Stomach (tissue), 9 donors: Measurements from ENCODE around the gene TAP1. TPM values are rescaled to one million over a fixed set of nuclear protein-coding genes. Genes with fewer than 3 reads are reported as not detected.
"Not testable (repeated sequence)": the region's sequence is repeated elsewhere in the genome, so short reads cannot be mapped to it uniquely, and the experiment has no call there.

ENCODE experiments used
- DNase-seq, 2 donors: peaks; one replicate each; pipeline versions ENCODE4 v3.0.0 to v3.0.0-alpha.2; 2013 to 2019
- H3K27ac ChIP-seq, 5 donors: fragments of 200-600 bp in 4 of 5; sonication (generic) in 4 of 5; one replicate each; pipeline ENCODE4 v1.5.1; 2013 to 2019; ENCODE audit warnings: mild to moderate bottlenecking in 1 of 5, moderate library complexity in 1 of 5
- H3K27me3 ChIP-seq, 3 donors: fragments of 200-600 bp; sonication (generic); one replicate each; pipeline ENCODE4 v1.5.1; 2017 to 2019; ENCODE audit warnings: mixed run types in 1 of 3
- H3K36me3 ChIP-seq, 4 donors: fragments of 200-600 bp; sonication (generic); 1 replicate in 3 of 4; 2 replicates in 1 of 4; pipeline ENCODE4 v1.5.1; 2016 to 2019
- H3K4me1 ChIP-seq, 4 donors: fragments of 200-600 bp; sonication (generic); one replicate each; pipeline ENCODE4 v1.5.1; 2016 to 2019
- H3K4me3 ChIP-seq, 4 donors: fragments of 200-600 bp; sonication (generic) in 3 of 4; one replicate each; pipeline ENCODE4 v1.5.1; 2016 to 2019; ENCODE audit warnings: mild to moderate bottlenecking in 1 of 4
- H3K9me3 ChIP-seq, 4 donors: fragments of 200-600 bp; sonication (generic); one replicate each; pipeline ENCODE4 v1.5.1; 2016 to 2019
- CTCF ChIP-seq, 7 experiments: fragments of 450-650 bp in 4 of 7; fragments of 200-600 bp in 3 of 7; sonication (generic) in 3 of 7; IDR thresholded peaks; one replicate each; pipeline ENCODE4 v1.5.1; 2016 to 2019; ENCODE audit warnings: antibody characterized with exemption in 7 of 7, control low read depth in 2 of 7, mild to moderate bottlenecking in 1 of 7
- EP300 ChIP-seq: sonication (generic); formaldehyde crosslinking; IDR thresholded peaks from one replicate; pipeline ENCODE4 v1.6.1; 2017; ENCODE audit warnings: antibody characterized with exemption
- POLR2A ChIP-seq, 4 donors: fragments of 450-650 bp; IDR thresholded peaks; one replicate each; pipeline ENCODE4 v1.6.1; 2016; ENCODE audit warnings: antibody characterized with exemption in 4 of 4, control low read depth in 2 of 4, mild to moderate bottlenecking in 1 of 4, moderate library complexity in 1 of 4
- POLR2AphosphoS5 ChIP-seq, 3 donors: sonication (generic); formaldehyde crosslinking; IDR thresholded peaks; one replicate each; pipeline ENCODE4 v1.6.1; 2016; ENCODE audit warnings: antibody characterized with exemption in 3 of 3
- WGBS, 5 donors: extraction: QIAGEN DNeasy Blood & Tissue Kit in 3 of 5; methylation state at CpG; one replicate each; pipeline versions ENCODE4 v1.1.5 to v1.1.7; 2013 to 2018; 5-methylcytosine and 5-hydroxymethylcytosine counted together
- intact Hi-C: fragments of 100-400 bp; cut with DNase I; formaldehyde crosslinking; loops from one replicate; pipeline ENCODE4 v1.15.1; 2023; ENCODE audit warnings: low total_unique reads
- polyA plus RNA-seq, 3 donors: library from polyadenylated mRNA; stranded (reverse); fragments of 200-250 nt; gene quantifications; one replicate each; pipeline ENCODE4 v1.2.3, GENCODE V29; 2013
- total RNA-seq, 5 donors: library from RNA; depleted of rRNA; stranded (reverse); fragments of >200 nt; gene quantifications; one replicate each; pipeline versions ENCODE4 v1.1.0 to v1.2.3, GENCODE V29; 2014 to 2016
- donor health status: healthy with polysubstance abuse.
- donor health status: Bipolar disorder and iron deficiency.
- donor health status: healthy.

Gene TAP1
- total and polyA plus RNA-seq, 8 donors, result 10.8 to 117 (median 25.3) TPM

- no peaks in the 10 kb centered on the region for H3K27me3 ChIP-seq
- no peak overlapping the region for H3K4me3 ChIP-seq
- H3K9me3 ChIP-seq, result no peaks in the 10 kb centered on the region
- TF ChIP-seq POLR2A (IDR thresholded peaks at IDR 0.05) (no peak), CTCF (IDR thresholded peaks at IDR 0.05) (no peak), EP300 (no peak), POLR2AphosphoS5 (IDR thresholded peaks at IDR 0.05) (no peak)
- WGBS, 5 donors, result 46 to 60% (median 51%) methylated on average over 3 of the region's 3 CpGs
- intact Hi-C loops, result loop anchor here (10.0 kb wide), 1 partner anchor 48 kb away; no protein-coding TSS in a partner anchor
- no peak for DNase-seq
- H3K4me1 ChIP-seq, result peaks cover 0 to 12% (median 4%) of the 10 kb centered on the region in 4 donors
- H3K36me3 ChIP-seq, result no peaks in the 10 kb centered on the region
- H3K27ac ChIP-seq, result no peak overlapping the region
Measured at GRCh38 chr6:32886681-32887383, 33.3 kb upstream of the TAP1 start.

- WGBS, 5 donors, result 40 to 52% (median 50%) methylated on average over 4 of the region's 4 CpGs
- no peaks in the 10 kb centered on the region for H3K36me3 ChIP-seq
- no peak overlapping the region for H3K27ac ChIP-seq
- peak in 1 of 2 donors; percentile 88 for DNase-seq
- peaks cover 0 to 12% (median 4%) of the 10 kb centered on the region in 4 donors for H3K4me1 ChIP-seq
- H3K27me3 ChIP-seq, result no peaks in the 10 kb centered on the region
- TF ChIP-seq POLR2A (IDR thresholded peaks at IDR 0.05) (no peak), POLR2AphosphoS5 (IDR thresholded peaks at IDR 0.05) (no peak), CTCF (IDR thresholded peaks at IDR 0.05) (peak in 5 of 7 experiments; percentile 22 to 73 (median 61)), EP300 (no peak)
- intact Hi-C loops, result loop anchor here (10.0 kb wide), 1 partner anchor 49 kb away; no protein-coding TSS in a partner anchor
- H3K4me3 ChIP-seq, result no peak overlapping the region
- no peaks in the 10 kb centered on the region for H3K9me3 ChIP-seq
Measured at GRCh38 chr6:32885698-32886286, 32.3 kb upstream of the TAP1 start.

- DNase-seq, result no peak
- WGBS, 5 donors, result 17 to 40% (median 21%) methylated on average over 5 of the region's 5 CpGs
- intact Hi-C loops, result loop anchor here (5.0 to 10.0 kb wide), 2 partner anchors 51 to 104 kb away; no protein-coding TSS in a partner anchor
Measured at GRCh38 chr6:32883789-32884188, 30.3 kb upstream of the TAP1 start.

GRCh38 chr6:32882879-32883250 is 29.4 kb upstream of the TAP1 start:
- no peak for DNase-seq
- no peaks in the 10 kb centered on the region for H3K9me3 ChIP-seq

More at GRCh38 chr6:32883789-32884188, 30.3 kb upstream of the TAP1 start:
- Histone ChIP-seq H3K4me3 (no peak overlapping the region), H3K27me3 (peaks cover 0 to 18% (median 0%) of the 10 kb centered on the region in 3 donors), H3K9me3 (no peaks in the 10 kb centered on the region), H3K27ac (no peak overlapping the region), H3K4me1 (peaks cover 0 to 12% (median 4%) of the 10 kb centered on the region in 4 donors), H3K36me3 (no peaks in the 10 kb centered on the region)
- TF ChIP-seq CTCF (IDR thresholded peaks at IDR 0.05) (no peak), POLR2AphosphoS5 (IDR thresholded peaks at IDR 0.05) (peak in 1 of 3 donors; percentile 36)

GRCh38 chr6:32880962-32881361 is 27.5 kb upstream of the TAP1 start:
- DNase-seq, H3K4me3 ChIP-seq, H3K9me3 ChIP-seq, H3K27ac ChIP-seq, H3K4me1 ChIP-seq, H3K36me3 ChIP-seq: not testable (repeated sequence)
- 58 to 85% (median 75%) methylated on average over 3 of the region's 3 CpGs for WGBS, 5 donors
- peaks cover 0 to 18% (median 0%) of the 10 kb centered on the region in 3 donors for H3K27me3 ChIP-seq
- intact Hi-C loops, result loop anchor here (5.0 to 10.0 kb wide), 2 partner anchors 54 to 106 kb away; no protein-coding TSS in a partner anchor

More at GRCh38 chr6:32882879-32883250, 29.4 kb upstream of the TAP1 start:
- intact Hi-C loops, result loop anchor here (5.0 to 10.0 kb wide), 2 partner anchors 52 to 104 kb away; no protein-coding TSS in a partner anchor
- Histone ChIP-seq H3K36me3 (no peaks in the 10 kb centered on the region), H3K27me3 (peaks cover 0 to 18% (median 0%) of the 10 kb centered on the region in 3 donors), H3K4me3 (no peak overlapping the region), H3K27ac (no peak overlapping the region), H3K4me1 (peaks cover 0 to 12% (median 4%) of the 10 kb centered on the region in 4 donors)
- 0 to 53% (median 31%) methylated on average over 1 of the region's 1 CpG for WGBS, 5 donors
- no peak for TF ChIP-seq EP300
